ENCODE results near the gene RAB18. TPM values are rescaled to one million over a fixed set of nuclear protein-coding genes. Genes with fewer than 3 reads are reported as not detected.

The RAB18 gene
- total RNA-seq, result 44.4 and 52.2 TPM in 2 replicates

GRCh38 chr10:27504007-27504807, at the start of gene RAB18:
RAB18 (plus strand) TSS chr10:27504304; CDS start chr10:27504370, 66 bp downstream.

Other genes with a start within 250 kb of the RAB18 start
- under 0.01 and 0.33 TPM in 2 replicates for gene MKX, start 241.5 kb downstream of the RAB18 start, total RNA-seq

All from placental epithelial cell (primary cell).